Neutrophil (primary cell): ENCODE results near the gene ARHGAP8.

ENCODE experiments used
- H3K27ac ChIP-seq: fragments of 200-600 bp; sonication (generic); 2 replicates; pipeline ENCODE4 v1.5.1; 2016; ENCODE audit warnings: mild to moderate bottlenecking, moderate library complexity
- H3K27me3 ChIP-seq: fragments of 200-600 bp; sonication (generic); 2 replicates; pipeline ENCODE4 v1.6.0; 2016; ENCODE audit warnings: mild to moderate bottlenecking
- H3K36me3 ChIP-seq: fragments of 200-600 bp; sonication (generic); 2 replicates; pipeline ENCODE4 v1.5.1; 2017
- H3K4me1 ChIP-seq, 2 experiments: fragments of 200-600 bp in 1 of 2; sonication (generic) in 1 of 2; 1 replicate in 1 of 2; 2 replicates in 1 of 2; pipeline versions ENCODE4 v1.5.1 to v1.6.1; 2013 to 2016; ENCODE audit warnings: low read depth in 1 of 2, low read length in 1 of 2, mild to moderate bottlenecking in 1 of 2, moderate library complexity in 1 of 2; ENCODE audit not compliant: control insufficient read depth in 1 of 2, insufficient read depth in 1 of 2
- H3K4me3 ChIP-seq, 2 experiments: fragments of 200-600 bp in 1 of 2; sonication (generic) in 1 of 2; 1 replicate in 1 of 2; 2 replicates in 1 of 2; pipeline ENCODE4 v1.5.1; 2013 to 2016; ENCODE audit warnings: low read depth in 1 of 2, low read length in 1 of 2, mild to moderate bottlenecking in 1 of 2, moderate library complexity in 1 of 2
- H3K9me3 ChIP-seq: fragments of 200-600 bp; sonication (generic); 2 replicates; pipeline ENCODE4 v1.5.1; 2016
- CTCF ChIP-seq: fragments of 200-600 bp; sonication (generic); IDR thresholded peaks from 2 replicates; pipeline ENCODE4 v1.5.1; 2016; ENCODE audit warnings: antibody characterized with exemption

Gene ARHGAP8

DNA sequence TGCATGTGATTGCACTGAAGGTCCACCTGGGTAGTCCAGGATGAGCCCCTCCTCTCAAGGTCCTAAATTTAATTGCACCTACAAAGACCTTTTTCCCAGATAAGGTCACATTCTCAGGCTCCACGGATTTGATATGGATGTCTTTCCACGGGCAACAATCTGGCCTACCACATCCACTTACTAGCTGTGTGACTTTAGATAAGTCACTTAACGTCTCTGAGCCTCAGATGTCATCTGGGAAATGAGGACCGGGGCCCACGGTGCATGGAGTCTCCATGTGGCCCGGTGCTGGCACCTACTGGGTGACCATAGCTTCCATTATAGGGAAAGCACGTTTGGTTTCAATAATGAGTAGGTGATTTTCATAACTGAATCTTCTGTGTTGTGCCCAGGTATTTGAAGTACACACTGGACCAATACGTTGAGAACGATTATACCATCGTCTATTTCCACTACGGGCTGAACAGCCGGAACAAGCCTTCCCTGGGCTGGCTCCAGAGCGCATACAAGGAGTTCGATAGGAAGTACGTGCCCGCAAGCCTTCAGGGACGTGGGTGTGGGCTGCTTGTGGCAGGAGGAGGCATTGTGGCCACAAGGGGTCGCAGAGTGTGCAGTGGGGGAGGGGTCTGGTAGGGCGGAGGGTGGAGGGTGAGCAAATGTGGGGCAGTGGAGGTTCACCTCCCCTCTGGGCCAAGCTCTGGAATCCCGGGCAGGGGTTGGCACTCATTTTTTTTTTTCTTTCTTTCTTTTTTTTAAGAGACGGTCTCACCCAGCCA lies 55.7 kb downstream of the ARHGAP8 start:
- Histone ChIP-seq H3K4me3 (no peak overlapping the region), H3K9me3 (no peaks in the 10 kb centered on the region), H3K27me3 (no peaks in the 10 kb centered on the region), H3K36me3 (no peaks in the 10 kb centered on the region), H3K4me1 (no peaks in the 10 kb centered on the region), H3K27ac (no peak overlapping the region)
- no peak for TF ChIP-seq CTCF

GRCh38 chr22:44809456-44809855 lies 57.1 kb downstream of the ARHGAP8 start:
- H3K4me1 ChIP-seq, result no peaks in the 10 kb centered on the region
- no peak overlapping the region for H3K4me3 ChIP-seq
- no peak overlapping the region for H3K27ac ChIP-seq
- H3K27me3 ChIP-seq, result no peaks in the 10 kb centered on the region
- H3K9me3 ChIP-seq, result no peaks in the 10 kb centered on the region
- TF ChIP-seq CTCF, result no peak
- no peaks in the 10 kb centered on the region for H3K36me3 ChIP-seq

DNA sequence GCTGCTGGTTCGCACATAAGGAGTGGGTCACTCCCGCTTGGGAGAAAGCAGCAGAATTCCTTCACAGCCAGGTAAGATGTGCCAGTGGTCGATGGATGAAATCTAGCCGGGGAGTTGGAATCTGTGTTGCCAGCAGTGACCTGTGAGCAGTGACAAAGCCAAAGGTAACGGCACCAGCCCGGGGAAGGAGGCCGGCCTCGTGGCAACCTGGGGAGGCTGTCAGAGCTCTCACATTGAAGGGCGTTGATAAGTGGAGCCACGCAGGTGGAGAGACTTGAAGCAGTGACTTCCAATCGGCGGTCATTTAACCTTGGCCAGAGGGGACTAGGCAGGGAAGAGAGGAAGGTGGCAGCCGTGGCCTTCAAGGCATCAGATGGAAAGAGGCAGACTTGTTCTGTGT lies 58.8 kb downstream of the ARHGAP8 start:
- Histone ChIP-seq H3K27ac (no peak overlapping the region), H3K36me3 (no peaks in the 10 kb centered on the region)
- no peak for TF ChIP-seq CTCF

GRCh38 chr22:44813416-44813815 lies 61.0 kb downstream of the ARHGAP8 start:
- Histone ChIP-seq H3K9me3 (no peaks in the 10 kb centered on the region), H3K4me1 (no peaks in the 10 kb centered on the region), H3K4me3 (no peak overlapping the region), H3K27ac (no peak overlapping the region), H3K36me3 (no peaks in the 10 kb centered on the region), H3K27me3 (no peaks in the 10 kb centered on the region)
- no peak for TF ChIP-seq CTCF

More for the DNA sequence above, 58.8 kb downstream of the ARHGAP8 start:
- Histone ChIP-seq H3K27me3 (no peaks in the 10 kb centered on the region), H3K4me3 (no peak overlapping the region), H3K9me3 (no peaks in the 10 kb centered on the region), H3K4me1 (no peaks in the 10 kb centered on the region)

GRCh38 chr22:44814266-44815098 lies 62.1 kb downstream of the ARHGAP8 start:
- H3K9me3 ChIP-seq, result no peaks in the 10 kb centered on the region
- H3K36me3 ChIP-seq, result no peaks in the 10 kb centered on the region
- H3K27me3 ChIP-seq, result no peaks in the 10 kb centered on the region
- H3K4me3 ChIP-seq, result no peak overlapping the region
- no peaks in the 10 kb centered on the region for H3K4me1 ChIP-seq
- TF ChIP-seq CTCF, result no peak
- no peak overlapping the region for H3K27ac ChIP-seq
